ENCODE data around the gene PANK2.
"Not testable (repeated sequence)": the region's sequence is repeated elsewhere in the genome, so short reads cannot be mapped to it uniquely, and the experiment has no call there.

DNA sequence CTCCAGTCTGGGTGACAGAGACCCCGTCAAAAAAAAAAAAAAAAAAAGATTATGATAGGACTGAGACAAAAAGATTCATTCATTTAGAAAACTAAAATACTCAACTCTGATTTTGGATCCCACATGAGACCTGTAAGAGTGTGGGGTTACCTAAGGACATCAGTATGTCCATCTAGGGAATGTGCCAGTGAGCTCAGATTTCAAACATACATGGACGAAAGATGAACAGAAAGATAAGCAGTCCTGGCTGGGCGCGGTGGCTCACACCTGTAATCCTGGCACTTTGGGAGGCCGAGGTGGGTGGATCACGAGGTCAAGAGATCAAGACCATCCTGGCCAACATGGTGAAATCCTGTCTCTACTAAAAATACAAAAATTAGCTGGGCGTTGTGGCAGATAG is 57.5 kb downstream of the PANK2 start:
- TF ChIP-seq EZH2 (IDR thresholded peaks at IDR 0.05; ENCODE audit: borderline replicate concordance, low read length) = not testable (repeated sequence)
- TF ChIP-seq, protein P1, sequence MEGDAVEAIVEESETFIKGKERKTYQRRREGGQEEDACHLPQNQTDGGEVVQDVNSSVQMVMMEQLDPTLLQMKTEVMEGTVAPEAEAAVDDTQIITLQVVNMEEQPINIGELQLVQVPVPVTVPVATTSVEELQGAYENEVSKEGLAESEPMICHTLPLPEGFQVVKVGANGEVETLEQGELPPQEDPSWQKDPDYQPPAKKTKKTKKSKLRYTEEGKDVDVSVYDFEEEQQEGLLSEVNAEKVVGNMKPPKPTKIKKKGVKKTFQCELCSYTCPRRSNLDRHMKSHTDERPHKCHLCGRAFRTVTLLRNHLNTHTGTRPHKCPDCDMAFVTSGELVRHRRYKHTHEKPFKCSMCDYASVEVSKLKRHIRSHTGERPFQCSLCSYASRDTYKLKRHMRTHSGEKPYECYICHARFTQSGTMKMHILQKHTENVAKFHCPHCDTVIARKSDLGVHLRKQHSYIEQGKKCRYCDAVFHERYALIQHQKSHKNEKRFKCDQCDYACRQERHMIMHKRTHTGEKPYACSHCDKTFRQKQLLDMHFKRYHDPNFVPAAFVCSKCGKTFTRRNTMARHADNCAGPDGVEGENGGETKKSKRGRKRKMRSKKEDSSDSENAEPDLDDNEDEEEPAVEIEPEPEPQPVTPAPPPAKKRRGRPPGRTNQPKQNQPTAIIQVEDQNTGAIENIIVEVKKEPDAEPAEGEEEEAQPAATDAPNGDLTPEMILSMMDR (IDR thresholded peaks at IDR 0.05; ENCODE audit: low read length) = not testable (repeated sequence)
